NT2/D1 (cell line): Measurements from ENCODE around the gene RCAN2.

ENCODE experiments used
- DNase-seq: peaks from one replicate; pipeline ENCODE4 v3.0.0-alpha.2; 2011; ENCODE audit warnings: low read depth, low spot score
- H3K27me3 ChIP-seq: 2 replicates; pipeline ENCODE4 v1.6.0; 2011; ENCODE audit warnings: mild to moderate bottlenecking; ENCODE audit not compliant: insufficient read length, insufficient read depth
- H3K36me3 ChIP-seq: 2 replicates; pipeline ENCODE4 v1.6.1; 2011; ENCODE audit warnings: mild to moderate bottlenecking, low read length, mixed read lengths; ENCODE audit not compliant: insufficient read depth, insufficient read length
- H3K4me1 ChIP-seq: 2 replicates; pipeline ENCODE4 v1.5.1; 2011; ENCODE audit not compliant: insufficient read depth, insufficient read length
- H3K4me3 ChIP-seq: 2 replicates; pipeline ENCODE4 v1.5.1; 2011; ENCODE audit warnings: low read depth; ENCODE audit not compliant: insufficient read length
- H3K9ac ChIP-seq: 2 replicates; pipeline ENCODE4 v1.6.0; 2011; ENCODE audit warnings: low read depth; ENCODE audit not compliant: insufficient read length
- H3K9me3 ChIP-seq: 2 replicates; pipeline ENCODE4 v1.5.1; 2011; ENCODE audit warnings: mild to moderate bottlenecking, low read length; ENCODE audit not compliant: insufficient read depth
- SUZ12 ChIP-seq: IDR thresholded peaks from 2 replicates; pipeline ENCODE4 v1.6.1; 2011; ENCODE audit not compliant: insufficient read length, insufficient read depth; ENCODE audit errors: extremely low read depth
- YY1 ChIP-seq: IDR thresholded peaks from 2 replicates; pipeline ENCODE4 v1.6.1; 2011; ENCODE audit not compliant: insufficient read length, insufficient read depth
- ZNF274 ChIP-seq: IDR thresholded peaks from 2 replicates; pipeline ENCODE4 v1.6.1; 2011; ENCODE audit warnings: mild to moderate bottlenecking, low read depth, low read length

Gene RCAN2

GRCh38 chr6:46437671-46438221, 53.5 kb downstream of the RCAN2 start:
- Histone ChIP-seq H3K36me3 (no peaks in the 10 kb centered on the region), H3K9me3 (no peaks in the 10 kb centered on the region), H3K9ac (no peak overlapping the region), H3K27me3 (no peaks in the 10 kb centered on the region), H3K4me1 (no peaks in the 10 kb centered on the region), H3K4me3 (no peak overlapping the region)
- TF ChIP-seq SUZ12 (no peak), YY1 (no peak), ZNF274 (no peak)
- DNase-seq, result no peak

DNA sequence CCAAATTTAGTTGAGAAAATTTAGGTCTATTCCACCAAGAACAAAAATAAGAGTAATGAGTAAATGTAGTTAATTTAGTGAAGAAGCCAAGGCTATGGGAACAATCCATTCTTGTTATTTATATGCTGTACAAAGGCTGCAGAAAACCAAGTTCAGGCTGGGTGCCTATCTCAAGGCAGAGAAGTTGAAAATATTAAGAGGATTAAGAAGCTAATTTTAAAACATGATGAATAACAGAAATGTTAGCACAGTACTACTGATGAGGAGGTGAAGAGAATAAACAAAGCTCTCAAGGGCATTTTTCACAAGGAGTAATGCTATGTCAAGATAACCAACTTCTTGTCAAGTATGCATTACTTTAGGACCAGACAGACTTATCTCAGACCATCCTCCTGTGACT, 68.6 kb downstream of the RCAN2 start:
- no peaks in the 10 kb centered on the region for H3K4me1 ChIP-seq
- no peak overlapping the region for H3K4me3 ChIP-seq
- H3K27me3 ChIP-seq, result no peaks in the 10 kb centered on the region
- no peaks in the 10 kb centered on the region for H3K9me3 ChIP-seq
- no peaks in the 10 kb centered on the region for H3K36me3 ChIP-seq
- TF ChIP-seq YY1 (no peak), ZNF274 (no peak), SUZ12 (no peak)
- no peak for DNase-seq
- no peak overlapping the region for H3K9ac ChIP-seq

DNA sequence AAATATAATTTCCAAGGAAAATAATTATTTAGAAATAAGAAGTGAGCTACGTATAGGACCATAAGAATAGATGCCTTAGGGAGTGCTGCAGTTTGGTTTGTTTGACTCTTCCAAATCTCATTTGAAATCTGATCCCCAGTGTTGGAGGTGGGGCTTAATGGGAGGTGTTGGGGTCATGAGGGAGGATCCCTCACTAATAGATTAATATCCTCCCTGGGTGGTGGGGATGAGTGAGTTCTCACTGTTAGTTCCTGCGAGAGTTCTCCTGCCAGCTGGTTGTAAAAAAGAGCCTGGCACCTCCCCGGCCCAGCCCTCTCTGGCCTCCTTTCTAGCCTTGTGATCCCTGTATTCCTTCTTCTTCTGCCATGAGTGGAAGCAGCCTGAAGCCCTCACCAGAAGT, 69.3 kb downstream of the RCAN2 start:
- TF ChIP-seq SUZ12 (no peak), ZNF274 (no peak), YY1 (no peak)
- no peak overlapping the region for H3K9ac ChIP-seq

DNA sequence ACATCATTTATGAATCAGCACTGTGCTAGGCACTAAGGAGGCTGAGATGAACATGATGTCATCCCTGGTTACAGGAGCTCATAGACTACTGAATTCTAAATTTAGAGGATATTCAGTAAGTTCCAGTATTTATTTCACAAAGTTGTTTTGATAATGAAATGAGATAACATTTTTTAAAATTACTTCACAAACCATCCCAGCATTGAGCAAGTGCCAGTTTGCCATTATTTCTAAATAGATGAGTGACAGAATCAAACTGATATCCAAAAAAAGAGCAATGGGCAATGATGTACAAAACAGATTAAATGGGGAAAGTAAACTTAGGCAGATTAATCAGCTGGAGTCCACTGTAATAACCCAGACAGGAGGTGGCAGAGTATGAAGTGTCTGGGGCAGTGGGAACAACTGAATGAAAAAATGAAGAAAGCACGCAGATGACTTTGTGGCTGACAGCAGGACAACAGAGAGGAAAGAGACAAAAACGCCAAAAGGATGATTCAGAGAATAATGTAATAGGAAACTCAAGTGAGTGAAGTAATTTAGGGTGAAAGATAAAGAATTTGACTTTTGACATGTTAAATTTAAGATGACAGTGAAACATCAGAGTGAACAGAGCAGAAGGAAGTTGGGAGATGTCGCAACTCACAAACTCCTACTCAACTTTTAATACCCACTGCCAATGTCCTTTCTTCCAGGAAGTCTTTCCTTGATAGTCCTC, 70.2 kb downstream of the RCAN2 start:
- H3K27me3 ChIP-seq, result no peaks in the 10 kb centered on the region
- TF ChIP-seq ZNF274, result no peak
- H3K9me3 ChIP-seq, result no peaks in the 10 kb centered on the region
- H3K4me1 ChIP-seq, result no peaks in the 10 kb centered on the region
- H3K36me3 ChIP-seq, result no peaks in the 10 kb centered on the region
- no peak overlapping the region for H3K4me3 ChIP-seq
- no peak for DNase-seq
- H3K9ac ChIP-seq, result no peak overlapping the region

More for the DNA sequence above, 69.3 kb downstream of the RCAN2 start:
- Histone ChIP-seq H3K4me1 (no peaks in the 10 kb centered on the region), H3K9me3 (no peaks in the 10 kb centered on the region), H3K27me3 (no peaks in the 10 kb centered on the region), H3K4me3 (no peak overlapping the region), H3K36me3 (no peaks in the 10 kb centered on the region)
- DNase-seq, result no peak

DNA sequence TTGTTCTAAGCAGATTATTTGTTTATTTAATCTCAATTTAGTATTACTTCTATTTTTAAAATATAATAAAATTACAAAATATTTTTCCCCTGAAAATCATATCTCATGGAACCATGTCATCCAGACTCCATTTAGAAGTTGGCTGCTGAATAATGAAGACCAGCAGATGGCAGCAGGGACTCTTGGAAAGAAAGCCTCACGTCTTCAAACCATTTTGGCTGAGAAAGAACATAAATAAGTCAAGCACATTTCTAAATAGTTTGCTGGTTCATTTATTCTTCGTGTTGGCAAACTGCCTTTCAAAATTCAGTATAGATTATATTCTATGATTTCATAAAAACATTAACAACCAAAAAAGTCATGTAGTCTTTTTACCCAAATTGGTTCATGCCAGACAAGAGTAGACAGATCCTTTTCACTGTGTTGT, 71.7 kb downstream of the RCAN2 start:
- H3K36me3 ChIP-seq, result no peaks in the 10 kb centered on the region
- no peak for TF ChIP-seq ZNF274
- no peak for TF ChIP-seq SUZ12
- no peak for TF ChIP-seq YY1
- H3K27me3 ChIP-seq, result no peaks in the 10 kb centered on the region
- no peak overlapping the region for H3K4me3 ChIP-seq
- peak; percentile 28 for DNase-seq
- no peak overlapping the region for H3K9ac ChIP-seq
- H3K4me1 ChIP-seq, result no peaks in the 10 kb centered on the region
- H3K9me3 ChIP-seq, result no peaks in the 10 kb centered on the region

GRCh38 chr6:46414398-46414797, 76.9 kb downstream of the RCAN2 start:
- Histone ChIP-seq H3K9ac (no peak overlapping the region), H3K27me3 (no peaks in the 10 kb centered on the region), H3K4me1 (no peaks in the 10 kb centered on the region), H3K36me3 (no peaks in the 10 kb centered on the region), H3K4me3 (no peak overlapping the region), H3K9me3 (no peaks in the 10 kb centered on the region)
- TF ChIP-seq YY1, result no peak
- TF ChIP-seq SUZ12, result no peak
- no peak for TF ChIP-seq ZNF274
- no peak for DNase-seq

GRCh38 chr6:46412662-46413061, 78.6 kb downstream of the RCAN2 start:
- no peaks in the 10 kb centered on the region for H3K36me3 ChIP-seq
- no peaks in the 10 kb centered on the region for H3K27me3 ChIP-seq
- no peak overlapping the region for H3K4me3 ChIP-seq
- H3K9ac ChIP-seq, result no peak overlapping the region
- H3K9me3 ChIP-seq, result no peaks in the 10 kb centered on the region
- no peak for DNase-seq
- H3K4me1 ChIP-seq, result no peaks in the 10 kb centered on the region
- TF ChIP-seq YY1 (no peak), SUZ12 (no peak), ZNF274 (no peak)
